Mesenchymal stem cell (in vitro differentiated cells and primary cell): ENCODE results near the gene ASB2.

Source experiments
- DNase-seq: peaks from one replicate; pipeline ENCODE4 v3.0.0-alpha.2; 2013
- H2AFZ ChIP-seq: one replicate; pipeline ENCODE4 v1.6.1; 2013; ENCODE audit warnings: low read depth, mild to moderate bottlenecking, control low read depth, inconsistent platforms, low read length, moderate library complexity
- H2AK5ac ChIP-seq: 2 replicates; pipeline ENCODE4 v1.6.1; 2013; ENCODE audit warnings: low read length, moderate library complexity, mild to moderate bottlenecking, inconsistent platforms; ENCODE audit not compliant: severe bottlenecking
- H2BK120ac ChIP-seq: one replicate; pipeline ENCODE4 v1.6.1; 2013; ENCODE audit warnings: low read depth, mild to moderate bottlenecking, inconsistent platforms, low read length, moderate library complexity
- H2BK12ac ChIP-seq, 2 experiments: one replicate each; pipeline ENCODE4 v1.6.1; 2013; ENCODE audit warnings: inconsistent platforms in 2 of 2, low read length in 2 of 2, mild to moderate bottlenecking in 2 of 2, moderate library complexity in 2 of 2, control low read depth in 1 of 2
- H2BK15ac ChIP-seq: one replicate; pipeline ENCODE4 v1.6.1; 2013; ENCODE audit warnings: mild to moderate bottlenecking, low read depth, inconsistent platforms; ENCODE audit not compliant: poor library complexity, severe bottlenecking
- H2BK5ac ChIP-seq: 2 replicates; pipeline ENCODE4 v1.6.1; 2013; ENCODE audit warnings: low read depth, mild to moderate bottlenecking, low read length, control low read depth, inconsistent platforms; ENCODE audit not compliant: poor library complexity, severe bottlenecking
- H3K14ac ChIP-seq, 2 experiments: one replicate each; pipeline ENCODE4 v1.6.1; 2013; ENCODE audit warnings: inconsistent platforms in 2 of 2, low read length in 2 of 2, control low read depth in 1 of 2, mild to moderate bottlenecking in 1 of 2, moderate library complexity in 1 of 2
- H3K18ac ChIP-seq, 2 experiments: one replicate each; pipeline ENCODE4 v1.6.1; 2013; ENCODE audit warnings: inconsistent platforms in 2 of 2, low read length in 2 of 2, control low read depth in 1 of 2, low read depth in 1 of 2, mild to moderate bottlenecking in 1 of 2
- H3K23ac ChIP-seq, 2 experiments: one replicate each; pipeline ENCODE4 v1.6.1; 2013; ENCODE audit warnings: inconsistent platforms in 2 of 2, low read length in 2 of 2, mild to moderate bottlenecking in 2 of 2, moderate library complexity in 2 of 2, control low read depth in 1 of 2
- H3K27ac ChIP-seq: 2 replicates; pipeline ENCODE4 v1.5.1; 2013; ENCODE audit warnings: mild to moderate bottlenecking, moderate library complexity, low read length, control low read depth, inconsistent platforms; ENCODE audit not compliant: poor library complexity, severe bottlenecking
- H3K27me3 ChIP-seq, 2 experiments: 2 replicates each; pipeline versions ENCODE4 v1.6.1 to v1.7.0; 2013; ENCODE audit warnings: low read length in 2 of 2, mild to moderate bottlenecking in 2 of 2, moderate library complexity in 2 of 2, control low read depth in 1 of 2, inconsistent platforms in 1 of 2; ENCODE audit not compliant: control insufficient read depth in 1 of 2, insufficient read depth in 1 of 2
- H3K36me3 ChIP-seq, 2 experiments: 2 replicates each; pipeline versions ENCODE4 v1.6.1 to v1.7.0; 2013; ENCODE audit warnings: low read length in 2 of 2, control low read depth in 1 of 2, inconsistent platforms in 1 of 2, low read depth in 1 of 2, mild to moderate bottlenecking in 1 of 2; ENCODE audit not compliant: insufficient read depth in 2 of 2, control insufficient read depth in 1 of 2
- H3K4ac ChIP-seq, 2 experiments: one replicate each; pipeline ENCODE4 v1.6.1; 2013; ENCODE audit warnings: inconsistent platforms in 2 of 2, low read length in 2 of 2, mild to moderate bottlenecking in 2 of 2, moderate library complexity in 2 of 2, control low read depth in 1 of 2, low read depth in 1 of 2
- H3K4me1 ChIP-seq: 2 replicates; pipeline ENCODE4 v1.6.1; 2013; ENCODE audit warnings: low read depth, low read length, control low read depth; ENCODE audit not compliant: control insufficient read depth, insufficient read depth
- H3K4me2 ChIP-seq: 2 replicates; pipeline ENCODE4 v1.6.1; 2013; ENCODE audit warnings: low read length, mild to moderate bottlenecking, inconsistent platforms; ENCODE audit not compliant: poor library complexity, severe bottlenecking
- H3K4me3 ChIP-seq, 2 experiments: 2 replicates each; pipeline versions ENCODE4 v1.5.1 to v1.7.0; 2013; ENCODE audit warnings: low read length in 2 of 2, mild to moderate bottlenecking in 2 of 2, control low read depth in 1 of 2, low read depth in 1 of 2; ENCODE audit not compliant: insufficient read depth in 1 of 2
- H3K79me1 ChIP-seq: replicated peaks from 2 replicates; pipeline ENCODE4 v1.6.1; 2013; ENCODE audit warnings: mild to moderate bottlenecking, control low read depth, low read length, inconsistent platforms; ENCODE audit not compliant: poor library complexity, severe bottlenecking
- H3K9ac ChIP-seq: 2 replicates; pipeline ENCODE4 v1.7.0; 2013; ENCODE audit warnings: mild to moderate bottlenecking, low read length, moderate library complexity
- H3K9me3 ChIP-seq: 2 replicates; pipeline ENCODE4 v1.7.0; 2013; ENCODE audit warnings: mild to moderate bottlenecking, low read length; ENCODE audit not compliant: control insufficient read depth
- H4K8ac ChIP-seq: one replicate; pipeline ENCODE4 v1.6.1; 2013; ENCODE audit warnings: inconsistent platforms, mild to moderate bottlenecking, low read length, moderate library complexity
- H4K91ac ChIP-seq: one replicate; pipeline ENCODE4 v1.6.1; 2013; ENCODE audit warnings: mild to moderate bottlenecking, low read length, inconsistent platforms
- WGBS: methylation state at CpG from one replicate; pipeline ENCODE4 v1.1.7; 2013; ENCODE audit warnings: mixed read lengths; 5-methylcytosine and 5-hydroxymethylcytosine counted together

The ASB2 gene

GRCh38 chr14:93893661-93894261 is 82.6 kb downstream of the ASB2 start:
- no peak overlapping the region for H3K18ac ChIP-seq
- H3K4ac ChIP-seq = no peak overlapping the region
- H3K23ac ChIP-seq = no peak overlapping the region
- no peak overlapping the region for H2BK12ac ChIP-seq
- no peak for DNase-seq
- H3K14ac ChIP-seq = no peak overlapping the region
- no peak overlapping the region for H2AK5ac ChIP-seq
- peak overlapping the region in 1 of 2 experiments; percentile 41 for H3K4me3 ChIP-seq
- no peaks in the 10 kb centered on the region for H3K79me1 ChIP-seq
- no peak overlapping the region for H4K91ac ChIP-seq
- H3K27me3 ChIP-seq = peaks cover 42 to 58% of the 10 kb centered on the region in 2 experiments
- no peak overlapping the region for H3K27ac ChIP-seq
- H2BK5ac ChIP-seq = no peak overlapping the region
- no peaks in the 10 kb centered on the region for H3K36me3 ChIP-seq
- H3K4me2 ChIP-seq = no peak overlapping the region
- H3K4me1 ChIP-seq = peaks cover 3% of the 10 kb centered on the region
- H2AFZ ChIP-seq = no peak overlapping the region
- no peak overlapping the region for H4K8ac ChIP-seq
- H3K9me3 ChIP-seq = no peaks in the 10 kb centered on the region
- H2BK15ac ChIP-seq = no peak overlapping the region
- no peak overlapping the region for H2BK120ac ChIP-seq
- H3K9ac ChIP-seq = peak overlapping the region; percentile 24
- WGBS = 51% methylated on average over 11 of the region's 12 CpGs

GRCh38 chr14:93892923-93893558 is 83.3 kb downstream of the ASB2 start:
- H3K4me3 ChIP-seq = peak overlapping the region in 1 of 2 experiments; percentile 41
- peak; percentile 39 for DNase-seq
- H3K79me1 ChIP-seq = no peaks in the 10 kb centered on the region
- peaks cover 3% of the 10 kb centered on the region for H3K4me1 ChIP-seq
- 44% methylated on average over 13 of the region's 13 CpGs for WGBS
- no peak overlapping the region for H3K14ac ChIP-seq
- H4K8ac ChIP-seq = no peak overlapping the region
- H2BK120ac ChIP-seq = no peak overlapping the region
- H2AK5ac ChIP-seq = no peak overlapping the region
- H2BK5ac ChIP-seq = no peak overlapping the region
- H3K18ac ChIP-seq = no peak overlapping the region
- H2BK12ac ChIP-seq = no peak overlapping the region
- H3K23ac ChIP-seq = no peak overlapping the region
- no peak overlapping the region for H4K91ac ChIP-seq
- H3K36me3 ChIP-seq = no peaks in the 10 kb centered on the region
- no peak overlapping the region for H2BK15ac ChIP-seq
- H3K9ac ChIP-seq = peak overlapping the region; percentile 24
- H3K27me3 ChIP-seq = peaks cover 46 to 61% of the 10 kb centered on the region in 2 experiments
- H3K27ac ChIP-seq = no peak overlapping the region
- no peaks in the 10 kb centered on the region for H3K9me3 ChIP-seq
- no peak overlapping the region for H3K4me2 ChIP-seq
- H3K4ac ChIP-seq = no peak overlapping the region
- H2AFZ ChIP-seq = no peak overlapping the region

GRCh38 chr14:93892505-93892839 is 83.9 kb downstream of the ASB2 start:
- no peaks in the 10 kb centered on the region for H3K9me3 ChIP-seq

GRCh38 chr14:93891756-93892504 is 84.4 kb downstream of the ASB2 start:
- H3K27me3 ChIP-seq = peaks cover 41 to 61% of the 10 kb centered on the region in 2 experiments
- no peak overlapping the region for H3K4me2 ChIP-seq
- no peaks in the 10 kb centered on the region for H3K36me3 ChIP-seq
- H3K4me3 ChIP-seq = no peak overlapping the region
- H2BK15ac ChIP-seq = no peak overlapping the region
- H4K91ac ChIP-seq = no peak overlapping the region
- H2BK120ac ChIP-seq = no peak overlapping the region
- no peaks in the 10 kb centered on the region for H3K9me3 ChIP-seq
- no peak overlapping the region for H2AK5ac ChIP-seq
- 69% methylated on average over 14 of the region's 15 CpGs for WGBS
- no peak overlapping the region for H3K14ac ChIP-seq
- H4K8ac ChIP-seq = no peak overlapping the region
- no peak overlapping the region for H2AFZ ChIP-seq
- no peak overlapping the region for H2BK5ac ChIP-seq
- H2BK12ac ChIP-seq = no peak overlapping the region
- H3K4ac ChIP-seq = no peak overlapping the region
- H3K4me1 ChIP-seq = peaks cover 3% of the 10 kb centered on the region
- no peak for DNase-seq
- H3K9ac ChIP-seq = no peak overlapping the region
- H3K18ac ChIP-seq = no peak overlapping the region
- no peaks in the 10 kb centered on the region for H3K79me1 ChIP-seq
- H3K27ac ChIP-seq = no peak overlapping the region
- H3K23ac ChIP-seq = no peak overlapping the region

More at GRCh38 chr14:93892505-93892839, 83.9 kb downstream of the ASB2 start:
- peaks cover 43 to 60% of the 10 kb centered on the region in 2 experiments for H3K27me3 ChIP-seq
- no peak overlapping the region for H3K4me2 ChIP-seq
- H2AK5ac ChIP-seq = no peak overlapping the region
- H2BK12ac ChIP-seq = no peak overlapping the region
- no peak overlapping the region for H4K91ac ChIP-seq
- no peak for DNase-seq
- no peak overlapping the region for H2BK120ac ChIP-seq
- H3K36me3 ChIP-seq = no peaks in the 10 kb centered on the region
- H2AFZ ChIP-seq = no peak overlapping the region
- no peak overlapping the region for H2BK15ac ChIP-seq
- peaks cover 3% of the 10 kb centered on the region for H3K4me1 ChIP-seq
- no peak overlapping the region for H3K9ac ChIP-seq
- no peak overlapping the region for H3K27ac ChIP-seq
- no peak overlapping the region for H4K8ac ChIP-seq
- H2BK5ac ChIP-seq = no peak overlapping the region
- no peak overlapping the region for H3K4ac ChIP-seq
- no peak overlapping the region for H3K18ac ChIP-seq
- WGBS = 78% methylated on average over 5 of the region's 5 CpGs
- no peaks in the 10 kb centered on the region for H3K79me1 ChIP-seq
- no peak overlapping the region for H3K23ac ChIP-seq
- no peak overlapping the region for H3K4me3 ChIP-seq
- H3K14ac ChIP-seq = no peak overlapping the region
